Measurements from ENCODE around the gene FBN2. TPM values are rescaled to one million over a fixed set of nuclear protein-coding genes. Genes with fewer than 3 reads are reported as not detected.
A peak's percentile ranks its signal among the peaks of the same experiment; 100 is the strongest.

FBN2 gene
- total and polyA plus RNA-seq, 7 donors = under 0.01 to 0.46 (median 0.04) TPM; not detected in 1

DNA sequence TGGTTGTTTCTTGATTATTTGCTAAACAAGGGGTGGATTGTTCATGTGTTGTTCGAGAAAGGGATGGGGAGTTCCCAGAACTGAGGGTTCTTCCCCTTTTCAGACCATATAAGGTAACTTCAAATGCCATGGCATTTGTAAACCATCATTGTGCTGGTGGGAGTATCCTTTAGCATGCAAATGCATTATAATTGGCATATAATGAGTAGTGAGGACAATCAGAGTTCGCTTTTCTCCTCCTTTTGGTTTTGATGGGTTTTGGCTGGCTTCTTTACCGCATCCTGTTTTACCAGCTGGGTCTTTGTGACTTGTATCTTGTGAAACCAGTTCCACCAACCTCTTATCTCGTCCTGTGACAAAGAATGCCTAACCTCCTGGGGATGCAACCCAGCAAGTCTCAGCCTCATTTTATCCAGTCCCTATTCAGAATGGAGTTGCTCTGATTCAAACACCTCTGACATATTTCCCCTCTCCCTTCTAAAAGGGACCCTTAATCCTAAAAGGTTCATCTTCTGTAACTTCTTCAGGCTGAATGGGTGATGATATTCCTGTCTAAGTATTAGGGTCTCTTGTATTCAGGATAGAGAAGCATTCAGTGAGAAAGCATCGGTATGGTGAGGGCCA lies 8.7 kb upstream of the FBN2 start:
- H3K27ac ChIP-seq = no peak overlapping the region
- intact Hi-C loops (cut with DNase I) = no loop called here

DNA sequence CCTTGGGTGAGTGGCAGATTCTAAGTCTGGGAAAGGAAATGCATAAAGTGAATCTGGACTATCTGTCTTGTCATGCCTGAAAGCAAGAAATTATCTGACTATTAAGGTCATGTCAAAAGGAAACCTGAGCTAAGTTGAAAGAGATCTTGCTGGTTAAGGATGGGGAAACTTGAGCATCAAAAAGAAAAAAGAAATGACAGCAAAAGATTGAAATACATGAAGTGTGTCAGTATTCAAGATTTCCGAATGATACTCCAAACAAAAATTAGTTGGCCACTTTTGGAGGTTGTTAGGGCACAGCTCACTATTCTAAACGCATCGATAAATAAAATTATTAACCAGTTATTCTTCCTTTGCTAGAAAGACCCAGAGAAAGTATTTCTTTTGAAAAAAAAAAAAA lies 3.3 kb upstream of the FBN2 start:
- no peak overlapping the region for H3K4me3 ChIP-seq
- 71 to 85% (median 73%) methylated on average over 3 of the region's 3 CpGs for WGBS, 3 donors

More for the DNA sequence above, 8.7 kb upstream of the FBN2 start:
- Histone ChIP-seq H3K9me3 (peaks cover 4% of the 10 kb centered on the region), H3K4me3 (no peak overlapping the region), H3K27me3 (ENCODE audit: insufficient read depth in 3 of 3, low read length in 2 of 3) (no peaks in the 10 kb centered on the region), H3K36me3 (ENCODE audit: insufficient read depth in 1 of 2, low read depth in 1 of 2) (no peaks in the 10 kb centered on the region), H3K4me1 (no peaks in the 10 kb centered on the region)
- 62 to 71% (median 63%) methylated on average over 5 of the region's 5 CpGs for WGBS, 3 donors
- TF ChIP-seq, protein P1, sequence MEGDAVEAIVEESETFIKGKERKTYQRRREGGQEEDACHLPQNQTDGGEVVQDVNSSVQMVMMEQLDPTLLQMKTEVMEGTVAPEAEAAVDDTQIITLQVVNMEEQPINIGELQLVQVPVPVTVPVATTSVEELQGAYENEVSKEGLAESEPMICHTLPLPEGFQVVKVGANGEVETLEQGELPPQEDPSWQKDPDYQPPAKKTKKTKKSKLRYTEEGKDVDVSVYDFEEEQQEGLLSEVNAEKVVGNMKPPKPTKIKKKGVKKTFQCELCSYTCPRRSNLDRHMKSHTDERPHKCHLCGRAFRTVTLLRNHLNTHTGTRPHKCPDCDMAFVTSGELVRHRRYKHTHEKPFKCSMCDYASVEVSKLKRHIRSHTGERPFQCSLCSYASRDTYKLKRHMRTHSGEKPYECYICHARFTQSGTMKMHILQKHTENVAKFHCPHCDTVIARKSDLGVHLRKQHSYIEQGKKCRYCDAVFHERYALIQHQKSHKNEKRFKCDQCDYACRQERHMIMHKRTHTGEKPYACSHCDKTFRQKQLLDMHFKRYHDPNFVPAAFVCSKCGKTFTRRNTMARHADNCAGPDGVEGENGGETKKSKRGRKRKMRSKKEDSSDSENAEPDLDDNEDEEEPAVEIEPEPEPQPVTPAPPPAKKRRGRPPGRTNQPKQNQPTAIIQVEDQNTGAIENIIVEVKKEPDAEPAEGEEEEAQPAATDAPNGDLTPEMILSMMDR (IDR thresholded peaks at IDR 0.05) = no peak
- ATAC-seq (no peak), DNase-seq (no peak)

DNA sequence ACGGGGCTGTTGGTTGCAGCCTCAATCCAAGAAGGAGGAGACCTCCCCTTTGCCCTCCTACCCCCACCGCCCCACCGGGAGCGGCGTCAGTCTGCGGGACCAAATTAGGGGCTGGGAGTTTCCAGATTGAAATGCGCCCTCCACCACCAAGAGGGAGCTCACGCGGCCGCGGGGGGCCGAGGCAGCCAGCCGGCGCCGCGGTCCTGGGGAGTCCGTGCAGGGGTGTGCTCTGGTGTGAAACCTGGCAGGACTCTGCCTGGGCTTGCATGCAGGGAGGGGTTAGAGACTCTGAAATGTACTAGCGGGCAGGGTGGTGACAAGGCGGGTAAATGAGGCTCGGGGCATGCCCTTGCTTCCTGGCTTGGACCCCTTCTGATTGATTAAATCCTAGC lies 989 bp upstream of the FBN2 start:
- H3K9me3 ChIP-seq = no peaks in the 10 kb centered on the region
- H3K36me3 ChIP-seq (ENCODE audit: insufficient read depth in 1 of 2, low read depth in 1 of 2) = no peaks in the 10 kb centered on the region
- peaks cover 0 to 49% (median 20%) of the 10 kb centered on the region in 3 donors for H3K27me3 ChIP-seq (ENCODE audit: insufficient read depth in 3 of 3, low read length in 2 of 3)
- H3K4me1 ChIP-seq = peaks cover 12% of the 10 kb centered on the region
- intact Hi-C loops (cut with DNase I) = no loop called here
- DNase-seq = no peak
- H3K4me3 ChIP-seq = peak overlapping the region; percentile 72
- 2 to 3% (median 3%) methylated on average over 20 of the region's 20 CpGs for WGBS, 3 donors
- peak in 1 of 4 donors; percentile 33 for ATAC-seq
- TF ChIP-seq, protein P1 (IDR thresholded peaks at IDR 0.05) = no peak
- H3K27ac ChIP-seq = no peak overlapping the region

More for the DNA sequence above, 3.3 kb upstream of the FBN2 start:
- Histone ChIP-seq H3K27ac (no peak overlapping the region), H3K9me3 (peaks cover 4% of the 10 kb centered on the region), H3K4me1 (peaks cover 12% of the 10 kb centered on the region), H3K36me3 (ENCODE audit: insufficient read depth in 1 of 2, low read depth in 1 of 2) (no peaks in the 10 kb centered on the region), H3K27me3 (ENCODE audit: insufficient read depth in 3 of 3, low read length in 2 of 3) (peaks cover 0 to 29% (median 18%) of the 10 kb centered on the region in 3 donors)
- DNase-seq (no peak), ATAC-seq (no peak)
- TF ChIP-seq, protein P1 (IDR thresholded peaks at IDR 0.05) = no peak
- intact Hi-C loops (cut with DNase I) = no loop called here

DNA sequence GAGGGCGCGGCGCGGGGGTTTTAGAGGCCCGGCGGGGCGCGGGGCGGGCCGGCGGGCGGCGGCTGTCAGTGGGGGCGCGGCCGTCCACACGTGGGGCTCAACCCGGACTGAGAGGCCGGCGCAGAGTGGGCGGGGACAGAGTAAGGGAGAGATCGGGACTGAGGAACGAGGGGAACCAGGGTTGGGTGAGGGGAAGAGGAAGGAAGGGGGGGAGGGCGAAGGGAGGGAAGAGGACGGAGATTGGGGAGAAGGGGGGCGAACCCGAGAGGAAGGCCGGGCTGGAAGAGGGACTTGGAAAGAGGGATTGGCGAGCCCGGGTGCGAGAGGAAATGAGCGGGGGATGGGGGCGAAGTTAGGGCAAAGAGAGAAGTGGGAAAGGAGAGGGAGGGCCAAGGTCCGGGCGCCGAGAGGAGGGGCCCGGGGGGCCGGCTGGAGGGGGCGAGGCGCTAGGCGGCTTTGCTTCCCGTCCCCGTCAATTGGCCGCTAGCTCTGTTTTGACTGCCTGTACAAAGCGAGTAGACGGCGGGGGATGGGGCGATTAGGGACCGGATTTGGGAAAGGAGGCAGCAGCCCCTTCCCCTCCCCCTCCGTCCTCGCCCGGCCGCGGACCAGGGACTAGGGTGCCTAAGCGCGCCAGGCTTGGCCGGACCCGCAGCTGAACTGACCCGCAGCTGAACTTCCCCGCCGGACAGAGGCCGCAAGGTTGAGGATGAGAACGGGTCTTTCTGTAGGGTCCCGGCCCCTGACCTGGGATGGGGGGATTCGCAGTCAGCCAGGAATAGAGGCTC lies 399 bp upstream of the FBN2 start:
- TF ChIP-seq, protein P1 (IDR thresholded peaks at IDR 0.05) = no peak
- intact Hi-C loops (cut with DNase I) = no loop called here
- WGBS, 3 donors = 1 to 2% (median 2%) methylated on average over 34 to 65 of the region's 65 CpGs
- DNase-seq (peak; percentile 44 to 56), ATAC-seq (peak in 3 of 4 donors; percentile 31 to 65 (median 58))
- no peaks in the 10 kb centered on the region for H3K36me3 ChIP-seq (ENCODE audit: insufficient read depth in 1 of 2, low read depth in 1 of 2)
- peaks cover 0 to 49% (median 20%) of the 10 kb centered on the region in 3 donors for H3K27me3 ChIP-seq (ENCODE audit: insufficient read depth in 3 of 3, low read length in 2 of 3)
- H3K4me1 ChIP-seq = peaks cover 12% of the 10 kb centered on the region
- H3K27ac ChIP-seq = no peak overlapping the region
- H3K9me3 ChIP-seq = no peaks in the 10 kb centered on the region
- peak overlapping the region; percentile 72 for H3K4me3 ChIP-seq

All from psoas muscle (tissue), 8 donors.